ENCODE results near the gene MRE11.

Gene MRE11

GRCh38 chr11:94455861-94456260, 37.8 kb downstream of the MRE11 start:
- no peak for TF ChIP-seq CTCF (IDR thresholded peaks at IDR 0.05; ENCODE audit: control insufficient read depth, extremely low read depth, insufficient read depth)
- no peak for DNase-seq (ENCODE audit: low read depth)
- H3K4me3 ChIP-seq (ENCODE audit: low read depth, low read length): no peak overlapping the region

- no peak for DNase-seq (ENCODE audit: low read depth)
- no peak for TF ChIP-seq CTCF (IDR thresholded peaks at IDR 0.05; ENCODE audit: control insufficient read depth, extremely low read depth, insufficient read depth)
- H3K4me3 ChIP-seq (ENCODE audit: low read depth, low read length): no peak overlapping the region
Observed at GRCh38 chr11:94454301-94454700, 39.3 kb downstream of the MRE11 start.

DNA sequence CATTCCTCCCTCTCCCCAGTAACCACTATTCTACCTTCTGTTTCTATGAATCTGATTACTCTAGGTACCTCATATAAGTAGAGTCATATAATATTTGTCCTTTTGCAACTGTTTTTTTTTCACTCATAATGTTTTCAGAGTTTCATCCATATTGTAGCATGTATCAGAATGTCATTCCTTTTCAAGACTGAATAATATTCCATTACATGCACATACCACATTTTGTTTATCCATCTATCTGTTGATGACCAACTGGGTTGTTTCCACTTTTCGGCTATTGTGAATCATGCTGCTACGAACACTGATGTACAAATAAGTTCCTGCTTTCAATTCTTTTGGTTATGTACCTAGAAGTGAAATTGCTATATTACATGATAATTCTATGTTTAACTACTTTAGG, 40.7 kb downstream of the MRE11 start:
- no peak for DNase-seq (ENCODE audit: low read depth)
- TF ChIP-seq CTCF (IDR thresholded peaks at IDR 0.05; ENCODE audit: control insufficient read depth, extremely low read depth, insufficient read depth): no peak
- H3K4me3 ChIP-seq (ENCODE audit: low read depth, low read length): no peak overlapping the region

DNA sequence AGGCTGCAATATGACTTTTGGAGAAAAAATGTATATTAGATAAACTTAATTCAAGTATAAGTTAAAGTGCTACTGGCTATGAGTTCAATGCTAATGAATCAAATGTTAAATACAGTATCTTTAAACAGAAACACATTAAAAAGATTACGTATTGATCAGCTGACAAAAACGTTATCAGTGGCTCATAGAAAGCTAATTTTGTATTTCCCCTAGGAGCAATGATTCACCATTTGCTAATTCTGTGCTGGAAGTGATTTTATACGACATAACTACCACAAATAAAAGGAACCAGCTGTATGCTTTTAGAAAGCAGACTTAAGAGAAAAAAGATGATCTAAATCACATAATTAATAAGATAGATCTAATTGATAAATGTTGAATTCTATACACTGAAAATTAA, 43.6 kb downstream of the MRE11 start:
- no peak for DNase-seq (ENCODE audit: low read depth)

GRCh38 chr11:94449437-94449836, 44.2 kb downstream of the MRE11 start:
- DNase-seq (ENCODE audit: low read depth): peak; percentile 71
- TF ChIP-seq CTCF (IDR thresholded peaks at IDR 0.05; ENCODE audit: control insufficient read depth, extremely low read depth, insufficient read depth): no peak
- no peak overlapping the region for H3K4me3 ChIP-seq (ENCODE audit: low read depth, low read length)

More for the DNA sequence above, 43.6 kb downstream of the MRE11 start:
- TF ChIP-seq CTCF (IDR thresholded peaks at IDR 0.05; ENCODE audit: control insufficient read depth, extremely low read depth, insufficient read depth): no peak
- H3K4me3 ChIP-seq (ENCODE audit: low read depth, low read length): no peak overlapping the region

DNA sequence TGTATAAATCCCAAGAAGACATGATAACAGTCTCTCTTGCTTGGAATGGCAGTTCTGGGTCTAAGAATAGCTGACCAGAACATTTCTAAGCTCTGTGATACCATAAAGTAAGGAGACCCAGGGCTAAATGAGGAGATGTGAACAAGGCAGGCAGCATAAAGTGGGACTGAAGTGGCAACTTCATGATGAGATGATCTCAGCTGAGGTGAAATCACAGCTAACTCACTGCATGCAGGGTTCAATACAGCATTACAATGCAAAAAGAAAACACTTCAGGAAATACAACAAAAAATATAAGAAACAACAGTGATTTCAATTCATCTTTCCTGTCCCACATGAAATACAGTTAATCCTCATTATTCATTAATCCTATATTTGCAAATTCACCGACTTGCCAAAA, 44.6 kb downstream of the MRE11 start:
- no peak for DNase-seq (ENCODE audit: low read depth)
- no peak for TF ChIP-seq CTCF (IDR thresholded peaks at IDR 0.05; ENCODE audit: control insufficient read depth, extremely low read depth, insufficient read depth)
- no peak overlapping the region for H3K4me3 ChIP-seq (ENCODE audit: low read depth, low read length)

DNA sequence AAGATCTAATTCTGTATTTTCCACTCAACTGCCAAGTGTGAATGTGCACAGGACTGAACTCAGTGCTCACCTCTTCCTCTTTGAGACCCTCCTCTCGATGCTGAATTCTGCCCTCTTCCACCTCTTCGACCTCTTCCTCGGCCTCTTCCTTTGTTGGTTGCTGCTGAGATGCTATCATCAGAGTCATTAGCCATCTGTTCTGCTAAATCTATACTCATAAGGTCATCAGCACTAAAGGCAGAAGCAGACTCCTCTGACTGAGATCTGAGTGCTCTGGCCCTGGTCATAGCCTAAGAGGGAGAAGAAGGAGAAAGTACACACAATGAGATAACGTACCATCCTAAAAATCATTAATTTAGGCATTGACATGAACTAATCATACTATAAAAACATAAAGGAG, 46.5 kb downstream of the MRE11 start:
- no peak for TF ChIP-seq CTCF (IDR thresholded peaks at IDR 0.05; ENCODE audit: control insufficient read depth, extremely low read depth, insufficient read depth)
- DNase-seq (ENCODE audit: low read depth): no peak
- H3K4me3 ChIP-seq (ENCODE audit: low read depth, low read length): no peak overlapping the region
